Gastroesophageal sphincter (tissue), 3 donors: Measurements from ENCODE around the gene GRID1.

Experiments used
- POLR2A ChIP-seq, 2 donors: fragments of 450-650 bp; IDR thresholded peaks; one replicate each; pipeline ENCODE4 v1.6.1; 2017; ENCODE audit warnings: antibody characterized with exemption in 2 of 2, mild to moderate bottlenecking in 2 of 2, moderate library complexity in 1 of 2
- TF ChIP-seq, protein P1 (sequence below), 4 experiments: fragments of 200-600 bp in 2 of 4; fragments of 450-650 bp in 2 of 4; sonication (generic) in 1 of 4; IDR thresholded peaks; one replicate each; pipeline ENCODE4 v1.5.1; 2017 to 2019; ENCODE audit warnings: antibody characterized with exemption in 4 of 4, mild to moderate bottlenecking in 2 of 4, moderate library complexity in 2 of 4

DNA sequence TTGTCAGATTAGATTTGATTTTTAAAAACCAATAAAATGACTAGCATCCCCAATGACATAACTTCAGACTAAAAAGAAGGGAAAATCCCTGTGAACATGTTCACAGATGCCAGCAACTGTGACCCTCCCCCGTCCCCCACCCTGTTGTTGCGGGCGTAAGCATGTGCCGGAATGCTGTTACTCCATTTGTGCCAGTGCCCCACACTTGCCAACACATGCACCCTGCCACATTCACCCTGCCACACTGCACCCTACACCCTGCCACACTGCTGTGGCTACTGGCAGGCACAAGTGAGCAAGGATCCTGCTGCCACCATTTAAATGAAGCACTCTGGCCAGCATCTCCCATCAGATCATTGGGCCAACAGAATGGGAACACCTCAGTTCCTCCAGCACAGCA lies 540.2 kb downstream of the GRID1 start:
- TF ChIP-seq, protein P1, sequence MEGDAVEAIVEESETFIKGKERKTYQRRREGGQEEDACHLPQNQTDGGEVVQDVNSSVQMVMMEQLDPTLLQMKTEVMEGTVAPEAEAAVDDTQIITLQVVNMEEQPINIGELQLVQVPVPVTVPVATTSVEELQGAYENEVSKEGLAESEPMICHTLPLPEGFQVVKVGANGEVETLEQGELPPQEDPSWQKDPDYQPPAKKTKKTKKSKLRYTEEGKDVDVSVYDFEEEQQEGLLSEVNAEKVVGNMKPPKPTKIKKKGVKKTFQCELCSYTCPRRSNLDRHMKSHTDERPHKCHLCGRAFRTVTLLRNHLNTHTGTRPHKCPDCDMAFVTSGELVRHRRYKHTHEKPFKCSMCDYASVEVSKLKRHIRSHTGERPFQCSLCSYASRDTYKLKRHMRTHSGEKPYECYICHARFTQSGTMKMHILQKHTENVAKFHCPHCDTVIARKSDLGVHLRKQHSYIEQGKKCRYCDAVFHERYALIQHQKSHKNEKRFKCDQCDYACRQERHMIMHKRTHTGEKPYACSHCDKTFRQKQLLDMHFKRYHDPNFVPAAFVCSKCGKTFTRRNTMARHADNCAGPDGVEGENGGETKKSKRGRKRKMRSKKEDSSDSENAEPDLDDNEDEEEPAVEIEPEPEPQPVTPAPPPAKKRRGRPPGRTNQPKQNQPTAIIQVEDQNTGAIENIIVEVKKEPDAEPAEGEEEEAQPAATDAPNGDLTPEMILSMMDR (IDR thresholded peaks at IDR 0.05), result no peak
- TF ChIP-seq POLR2A (IDR thresholded peaks at IDR 0.05), result no peak
